Right ventricle myocardium superior (tissue), 1 donor: ENCODE data around the gene OSBPL2. TPM values are rescaled to one million over a fixed set of nuclear protein-coding genes. Genes with fewer than 3 reads are reported as not detected.

ENCODE experiments used
- ATAC-seq: fragments of 200-7000 bp; cut with Tn5 transposase; one replicate; pipeline ENCODE4 v1.9.1; 2020; ENCODE audit warnings: mild to moderate bottlenecking; ENCODE audit not compliant: poor library complexity
- DNase-seq: peaks from one replicate; pipeline ENCODE4 v3.0.0-alpha.2; 2020
- intact Hi-C: fragments of 100-400 bp; cut with DNase I; formaldehyde crosslinking; loops from one replicate; pipeline ENCODE4 v1.11.2; 2022
- total RNA-seq: library from RNA; stranded (reverse); fragmentation: NEBNext Ultra II Directional; extraction: Animal tissue kit (Norgen Biotek cat#: 25700); gene quantifications from one replicate; pipeline ENCODE4 v1.2.1, GENCODE V29; 2021
- donor health status: DM: no; HTN: yes; CAD: no; lungs with severe emphysema.

The OSBPL2 gene
- total RNA-seq, 1 donor from 2014 or later: 52.3 TPM

DNA sequence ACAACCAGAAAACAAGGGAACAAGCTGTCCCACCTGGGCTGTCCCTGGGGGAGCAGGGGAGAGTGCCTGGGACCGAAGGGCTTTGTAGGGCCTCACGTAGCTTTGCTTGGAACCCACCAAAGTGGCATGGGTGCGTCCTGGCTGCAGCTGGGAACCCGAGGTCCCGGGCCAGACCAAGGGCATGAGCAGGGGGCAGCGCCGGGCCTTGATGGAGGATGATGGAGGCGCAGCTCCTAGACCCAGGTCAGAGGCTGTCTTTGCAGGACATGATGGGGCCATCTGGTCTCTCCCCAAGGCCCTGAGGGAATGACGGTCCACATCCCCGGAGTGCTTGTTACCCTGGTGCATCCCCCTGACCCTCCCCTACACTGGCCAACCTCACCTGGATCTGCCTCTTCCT, 7.6 kb upstream of the OSBPL2 start:
- ATAC-seq (no peak), DNase-seq (no peak)
- intact Hi-C loops: no loop called here

DNA sequence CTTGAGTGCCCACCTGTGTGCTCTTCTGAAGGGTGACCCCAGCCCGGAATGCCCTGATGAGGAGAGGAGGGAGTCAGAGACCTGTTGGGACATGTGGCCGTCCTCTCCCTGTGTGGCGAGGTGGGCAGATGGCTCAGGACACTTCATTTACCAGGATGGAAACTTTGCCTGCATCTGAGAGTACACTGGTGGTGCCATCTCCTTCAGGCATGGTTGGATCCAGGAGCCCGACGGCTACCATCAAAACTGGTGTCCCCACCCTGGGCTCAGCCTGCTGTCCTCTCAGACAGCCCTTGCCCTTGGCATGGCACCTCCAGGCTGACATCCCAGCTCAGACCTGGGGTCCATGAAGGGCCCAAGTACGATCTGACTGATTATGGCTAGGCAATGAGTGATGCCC, 7.0 kb upstream of the OSBPL2 start:
- ATAC-seq (no peak), DNase-seq (no peak)
- intact Hi-C loops: no loop called here

DNA sequence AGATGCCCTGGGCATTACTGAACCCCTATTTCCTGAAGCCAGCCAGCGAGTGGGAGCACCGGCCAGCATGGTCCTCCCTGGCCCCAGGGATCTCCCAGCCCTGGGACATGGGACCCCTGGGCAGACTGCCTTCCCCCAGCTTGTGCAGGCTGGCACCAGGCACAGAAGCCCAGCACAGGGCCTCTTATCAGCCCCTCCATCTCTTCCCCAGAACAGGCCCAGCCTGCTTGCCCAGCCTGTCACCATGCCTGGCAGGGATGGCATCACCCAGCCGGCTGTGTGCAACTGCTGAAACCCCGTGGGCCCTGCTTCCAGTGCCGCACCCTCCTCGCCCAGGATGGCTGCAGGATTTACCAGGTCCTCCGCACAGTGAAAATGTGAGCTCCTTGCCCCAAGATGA, 6.1 kb upstream of the OSBPL2 start:
- no peak for ATAC-seq
- DNase-seq: no peak
- intact Hi-C loops: no loop called here

- intact Hi-C loops: no loop called here
- ATAC-seq: peak; percentile 57
- DNase-seq: peak; percentile 65
Observed at GRCh38 chr20:62232770-62233645, 5.3 kb upstream of the OSBPL2 start.

GRCh38 chr20:62233684-62234083, 4.6 kb upstream of the OSBPL2 start:
- DNase-seq: no peak
- intact Hi-C loops: no loop called here
- no peak for ATAC-seq

- DNase-seq (peak; percentile 68), ATAC-seq (peak; percentile 47)
- intact Hi-C loops: no loop called here
Observed at GRCh38 chr20:62234339-62234738, 4.0 kb upstream of the OSBPL2 start.

DNA sequence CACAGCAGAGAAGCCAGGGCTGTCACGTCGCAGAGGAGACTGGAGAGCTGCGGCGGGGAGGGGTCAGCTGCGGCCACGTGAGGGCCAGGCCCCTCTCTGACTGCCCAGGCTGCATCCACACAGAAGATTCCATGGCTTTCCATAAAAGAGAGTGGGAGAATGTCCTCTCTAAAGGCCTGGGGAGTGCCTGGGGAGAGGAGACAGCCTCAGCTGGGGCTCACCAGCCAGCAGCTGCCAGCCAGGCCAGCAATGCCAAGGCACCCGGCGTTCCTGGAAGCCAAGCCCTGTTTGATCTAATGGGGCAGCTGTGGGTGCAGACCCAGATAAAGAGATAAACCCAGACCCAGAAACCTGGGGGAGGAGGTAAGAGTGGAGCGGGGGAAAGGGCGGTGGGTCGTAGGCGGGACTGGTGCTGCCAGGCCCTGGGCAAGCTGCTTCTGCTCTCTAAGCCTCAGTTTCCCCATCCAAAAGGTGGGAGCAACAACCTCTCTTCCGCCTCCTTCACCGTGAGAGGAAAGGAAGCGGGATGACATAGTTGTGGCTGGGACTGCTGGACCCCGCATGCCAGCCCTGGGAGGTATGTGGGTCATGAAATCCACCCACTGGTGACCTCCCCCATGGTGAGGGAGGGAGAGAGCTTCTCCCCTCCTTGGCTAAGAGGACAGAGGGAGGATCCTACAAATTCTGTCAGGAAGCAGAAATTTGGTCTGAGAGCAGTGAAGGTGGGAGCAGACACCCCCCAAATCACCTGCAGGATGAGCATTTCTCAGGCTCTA, 3.1 kb upstream of the OSBPL2 start:
- ATAC-seq: peak; percentile 32
- no peak for DNase-seq
- intact Hi-C loops: no loop called here

GRCh38 chr20:62235777-62236157, 2.6 kb upstream of the OSBPL2 start:
- ATAC-seq: no peak
- DNase-seq: no peak
- intact Hi-C loops: no loop called here

- DNase-seq (no peak), ATAC-seq (no peak)
- intact Hi-C loops: no loop called here
Observed at GRCh38 chr20:62236200-62236599, 2.1 kb upstream of the OSBPL2 start.

DNA sequence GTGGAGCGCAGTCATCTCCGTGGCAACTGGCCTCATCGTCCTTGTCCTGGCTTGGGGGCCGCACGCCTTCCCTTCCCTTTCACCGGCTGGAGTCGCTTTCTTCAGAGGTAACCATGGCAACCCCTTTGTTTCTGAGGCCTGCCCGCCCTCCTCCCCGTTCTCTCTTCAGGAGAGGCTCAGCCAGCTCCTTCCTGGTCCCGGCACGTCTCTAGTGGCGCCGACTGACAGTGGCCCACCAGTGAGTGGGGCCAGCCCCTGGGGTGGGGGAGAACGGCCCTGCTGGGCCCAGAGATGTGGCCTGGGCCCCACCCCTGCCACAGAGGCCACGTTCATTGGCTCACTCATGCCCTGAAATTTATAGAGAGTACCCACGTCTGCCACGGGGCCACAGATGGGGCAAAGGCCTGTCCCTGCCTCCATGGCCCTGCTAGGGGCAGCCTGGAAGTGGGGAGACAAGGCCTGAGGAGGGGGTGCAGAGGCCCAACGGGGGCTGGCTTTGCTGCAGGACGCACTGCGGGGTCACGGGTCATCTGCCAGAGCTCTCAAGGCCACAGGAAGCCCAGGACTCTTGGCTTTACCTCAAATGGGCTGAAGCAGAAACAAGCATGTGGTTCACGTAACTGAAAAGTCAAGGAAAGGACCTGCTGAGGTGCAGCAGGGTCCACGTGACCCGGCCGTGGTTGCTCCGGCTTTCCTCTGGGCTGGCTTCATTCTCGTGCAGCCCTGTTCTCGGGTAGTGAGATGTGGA, 1.4 kb upstream of the OSBPL2 start:
- intact Hi-C loops: no loop called here
- ATAC-seq: no peak
- DNase-seq: no peak

GRCh38 chr20:62237514-62237800, 864 bp upstream of the OSBPL2 start:
- ATAC-seq (no peak), DNase-seq (no peak)
- intact Hi-C loops: no loop called here

- intact Hi-C loops: no loop called here
- DNase-seq: no peak
- no peak for ATAC-seq
Observed at GRCh38 chr20:62238569-62239277, 402 bp downstream of the OSBPL2 start.

DNA sequence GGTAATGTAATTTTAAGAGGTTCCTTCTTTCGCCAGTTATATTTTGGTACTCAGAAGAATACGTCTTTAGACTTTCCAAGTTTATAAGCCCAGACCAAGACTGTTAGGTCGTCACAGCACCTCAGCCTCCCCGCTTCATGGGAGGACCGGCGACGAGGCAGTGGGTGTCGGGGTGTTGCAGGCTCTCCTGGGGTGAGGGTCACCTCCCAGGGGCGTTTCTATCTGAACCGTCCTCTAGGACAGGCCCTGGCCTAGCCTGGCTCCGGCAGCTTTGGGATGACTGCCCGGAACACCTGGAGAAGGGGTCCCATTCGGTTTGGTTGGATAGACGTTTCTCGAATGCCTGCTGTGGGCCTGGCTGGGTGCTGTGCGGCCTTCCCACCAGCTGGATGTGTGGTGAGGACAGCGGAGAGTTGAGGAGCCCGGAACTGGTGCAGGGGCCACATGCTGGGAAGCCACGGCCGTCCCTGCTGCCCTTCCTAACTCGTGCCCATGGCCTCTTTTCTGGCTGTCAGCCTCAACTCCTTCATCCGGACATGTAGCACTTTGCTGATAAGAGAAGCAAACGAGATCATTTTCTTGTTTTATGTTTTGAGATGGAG, 1.1 kb downstream of the OSBPL2 start:
- no peak for DNase-seq
- intact Hi-C loops: no loop called here

GRCh38 chr20:62240020-62240685, 1.8 kb downstream of the OSBPL2 start:
- ATAC-seq (no peak), DNase-seq (no peak)
- intact Hi-C loops: no loop called here

More for the DNA sequence above, 1.1 kb downstream of the OSBPL2 start:
- no peak for ATAC-seq

DNA sequence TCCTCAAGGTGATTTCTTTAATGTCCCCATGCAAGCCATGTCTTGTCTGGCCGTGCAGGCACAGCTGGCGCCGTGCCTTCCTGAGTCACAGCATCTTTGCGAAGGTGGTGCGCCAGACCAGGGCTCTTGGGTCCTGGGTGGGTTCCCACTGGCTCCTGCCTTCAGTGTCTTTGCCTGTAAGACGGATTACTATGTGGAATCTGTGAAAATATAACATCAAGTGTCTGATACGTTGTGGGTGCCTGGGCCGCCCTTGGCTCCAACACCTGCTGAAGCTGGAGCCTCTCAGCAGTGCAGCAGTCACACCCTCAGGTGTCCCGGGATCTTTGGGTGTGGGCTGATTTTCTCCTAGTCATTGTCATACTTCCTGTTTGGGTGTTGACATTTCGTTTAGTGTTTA, 3.2 kb downstream of the OSBPL2 start:
- intact Hi-C loops: no loop called here
- no peak for ATAC-seq
- no peak for DNase-seq

GRCh38 chr20:62242176-62242575, 3.9 kb downstream of the OSBPL2 start:
- intact Hi-C loops: no loop called here
- no peak for DNase-seq
- ATAC-seq: no peak

DNA sequence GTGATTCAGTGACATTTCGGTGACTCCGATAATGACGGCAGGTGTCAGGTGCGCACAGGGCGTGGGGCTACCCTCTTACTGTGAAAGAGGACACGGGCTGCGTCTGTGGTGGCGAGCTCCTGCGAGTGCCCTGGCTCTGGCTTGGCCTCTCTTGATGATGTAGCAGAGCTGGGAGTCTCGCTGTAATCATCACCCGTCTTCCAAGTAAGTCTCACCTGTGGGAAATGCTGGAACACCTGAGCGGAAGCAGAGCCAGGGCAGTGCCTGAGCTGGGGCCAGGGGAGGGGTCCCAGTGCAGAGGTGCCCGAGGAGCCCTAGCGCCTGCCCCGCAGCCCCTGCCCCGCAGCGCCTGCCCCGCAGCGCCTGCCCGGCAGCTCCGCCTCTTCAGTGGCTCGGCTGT, 4.8 kb downstream of the OSBPL2 start:
- intact Hi-C loops: no loop called here
- no peak for ATAC-seq

GRCh38 chr20:62243906-62244515, 5.7 kb downstream of the OSBPL2 start:
- intact Hi-C loops: no loop called here
- ATAC-seq (no peak), DNase-seq (no peak)

More for the DNA sequence above, 4.8 kb downstream of the OSBPL2 start:
- no peak for DNase-seq
